Bronchial epithelial cell (primary cell): ENCODE data around the gene PTPRE. TPM values are rescaled to one million over a fixed set of nuclear protein-coding genes. Genes with fewer than 3 reads are reported as not detected.

Experiments used
- DNase-seq: peaks from one replicate; pipeline ENCODE4 v3.0.0-alpha.2; 2010; ENCODE audit warnings: low read depth
- FAIRE-seq: peaks from 2 replicates; lab custom pipeline; 2011; peaks lifted over from hg19 to GRCh38; lab: Jason Lieb, UNC
- H3K27me3 ChIP-seq: 2 replicates; pipeline ENCODE4 v1.5.1; 2011; ENCODE audit warnings: low read length; ENCODE audit not compliant: control insufficient read depth, insufficient read depth
- H3K36me3 ChIP-seq: 2 replicates; pipeline ENCODE4 v1.5.1; 2011; ENCODE audit warnings: low read length; ENCODE audit not compliant: control insufficient read depth, insufficient read depth
- H3K4me3 ChIP-seq: 2 replicates; pipeline ENCODE4 v1.5.1; 2011; ENCODE audit warnings: mild to moderate bottlenecking, low read depth, low read length, control low read depth
- CTCF ChIP-seq: IDR thresholded peaks from 2 replicates; pipeline ENCODE4 v1.5.1; 2011; ENCODE audit warnings: mild to moderate bottlenecking, moderate library complexity, low read length, control low read depth, inconsistent platforms; ENCODE audit not compliant: insufficient read depth, severe bottlenecking
- total RNA-seq: library from RNA; depleted of rRNA; stranded (reverse); fragments of >200 nt; gene quantifications from 2 replicates; pipeline ENCODE4 v1.2.1, GENCODE V29; 2014

The PTPRE gene
- total RNA-seq, 1 donor from 2014 or later: 7.9 TPM

- Histone ChIP-seq H3K4me3 (no peak overlapping the region), H3K27me3 (no peaks in the 10 kb centered on the region), H3K36me3 (no peaks in the 10 kb centered on the region)
- FAIRE-seq (no peak), DNase-seq (peak; percentile 65)
- TF ChIP-seq CTCF: no peak
Measured at GRCh38 chr10:127928021-127928806, 21.3 kb downstream of the PTPRE start.

GRCh38 chr10:127932521-127933270, 25.8 kb downstream of the PTPRE start:
- TF ChIP-seq CTCF: no peak
- no peaks in the 10 kb centered on the region for H3K27me3 ChIP-seq
- DNase-seq (no peak), FAIRE-seq (no peak)
- no peaks in the 10 kb centered on the region for H3K36me3 ChIP-seq
- H3K4me3 ChIP-seq: no peak overlapping the region

GRCh38 chr10:127933271-127933670, 26.4 kb downstream of the PTPRE start:
- FAIRE-seq: no peak
- no peak for DNase-seq
- no peaks in the 10 kb centered on the region for H3K27me3 ChIP-seq
- no peak for TF ChIP-seq CTCF
- H3K36me3 ChIP-seq: no peaks in the 10 kb centered on the region
- H3K4me3 ChIP-seq: no peak overlapping the region

GRCh38 chr10:127934383-127934782, 27.5 kb downstream of the PTPRE start:
- Histone ChIP-seq H3K27me3 (no peaks in the 10 kb centered on the region), H3K4me3 (no peak overlapping the region), H3K36me3 (no peaks in the 10 kb centered on the region)
- DNase-seq (no peak), FAIRE-seq (no peak)
- no peak for TF ChIP-seq CTCF

GRCh38 chr10:127935071-127935561, 28.2 kb downstream of the PTPRE start:
- no peak for TF ChIP-seq CTCF
- DNase-seq (no peak), FAIRE-seq (no peak)
- no peak overlapping the region for H3K4me3 ChIP-seq
- H3K27me3 ChIP-seq: no peaks in the 10 kb centered on the region
- H3K36me3 ChIP-seq: no peaks in the 10 kb centered on the region
